Endothelial cell of umbilical vein (primary cell): ENCODE data around the gene COL15A1. TPM values are rescaled to one million over a fixed set of nuclear protein-coding genes. Genes with fewer than 3 reads are reported as not detected.

Source experiments
- BruUV-seq: library from RNA; stranded (reverse); fragments of 400-500 nt; replicated peaks from 2 replicates; lab custom pipeline; 2021; lab: Mats Ljungman, UMichigan
- CTCF ChIA-PET: fragments of 300-600, 350-600 bp; sonication (Branson Sonifier 250); formaldehyde crosslinking; loops from one replicate; lab custom pipeline; 2021; ENCODE audit warnings: antibody characterized with exemption, inconsistent platforms; lab: Charles Lee
- POLR2A ChIA-PET: fragments of 300-600, 350-600 bp; sonication (Branson Sonifier 250); formaldehyde crosslinking; loops from one replicate; lab custom pipeline; 2021; ENCODE audit warnings: antibody characterized with exemption, inconsistent platforms; lab: Charles Lee
- DNase-seq: peaks from one replicate; pipeline ENCODE4 v3.0.0-alpha.2; 2011; ENCODE audit warnings: low read depth, low spot score
- FAIRE-seq: peaks from 2 replicates; lab custom pipeline; 2011; peaks lifted over from hg19 to GRCh38; lab: Jason Lieb, UNC
- H2AFZ ChIP-seq: 2 replicates; pipeline ENCODE4 v1.6.0; 2012; ENCODE audit warnings: low read depth, low read length, control low read depth, inconsistent platforms
- H3K27ac ChIP-seq: 2 replicates; pipeline ENCODE4 v1.5.1; 2011; ENCODE audit warnings: low read depth, mild to moderate bottlenecking, control low read depth, low read length, moderate library complexity; ENCODE audit not compliant: insufficient read depth
- H3K27me3 ChIP-seq, 2 experiments: 2 replicates each; pipeline versions ENCODE4 v1.6.0 to v1.6.1; 2011; ENCODE audit warnings: low read length in 2 of 2, mixed read lengths in 1 of 2; ENCODE audit not compliant: control insufficient read depth in 2 of 2, insufficient read depth in 2 of 2
- H3K36me3 ChIP-seq, 2 experiments: 2 replicates in 1 of 2; 3 replicates in 1 of 2; pipeline ENCODE4 v1.5.1; 2011; ENCODE audit warnings: low read length in 2 of 2, mild to moderate bottlenecking in 1 of 2, moderate library complexity in 1 of 2; ENCODE audit not compliant: control insufficient read depth in 2 of 2, insufficient read depth in 2 of 2; ENCODE audit errors: extremely low read depth in 1 of 2
- H3K4me1 ChIP-seq: 3 replicates; pipeline ENCODE4 v1.5.1; 2011; ENCODE audit warnings: mild to moderate bottlenecking, low read length; ENCODE audit not compliant: control insufficient read depth, insufficient read depth; ENCODE audit errors: extremely low read depth
- H3K4me2 ChIP-seq: 2 replicates; pipeline ENCODE4 v1.6.1; 2011; ENCODE audit warnings: low read length, control low read depth, mixed read lengths; ENCODE audit not compliant: insufficient read depth
- H3K4me3 ChIP-seq, 3 experiments: fragments of 200-600 bp in 1 of 3; sonication (generic), shearing (Covaris generic) in 1 of 3; replicated peaks in 1 of 3; 2 replicates each; pipeline ENCODE4 v1.5.1; 2011 to 2016; ENCODE audit warnings: control low read depth in 3 of 3, low read length in 3 of 3, mild to moderate bottlenecking in 2 of 3, inconsistent platforms in 1 of 3, low read depth in 1 of 3, moderate library complexity in 1 of 3; ENCODE audit not compliant: insufficient read depth in 1 of 3
- H3K79me2 ChIP-seq: 2 replicates; pipeline ENCODE4 v1.6.0; 2012; ENCODE audit warnings: low read length, inconsistent platforms; ENCODE audit not compliant: control insufficient read depth, insufficient read depth
- H3K9ac ChIP-seq: replicated peaks from 2 replicates; pipeline ENCODE3; 2011; ENCODE audit warnings: low read length, control low read depth; ENCODE audit not compliant: insufficient read depth; ENCODE audit errors: extremely low read depth
- H3K9me1 ChIP-seq: replicated peaks from 3 replicates; pipeline ENCODE4 v1.6.0; 2011; ENCODE audit warnings: mild to moderate bottlenecking, low read length; ENCODE audit not compliant: control insufficient read depth, insufficient read depth; ENCODE audit errors: extremely low read depth
- H3K9me3 ChIP-seq: replicated peaks from 2 replicates; pipeline ENCODE4 v1.5.1; 2012; ENCODE audit warnings: low read length, inconsistent platforms; ENCODE audit not compliant: control insufficient read depth, insufficient read depth
- H4K20me1 ChIP-seq: replicated peaks from 2 replicates; pipeline ENCODE3; 2011; ENCODE audit warnings: mild to moderate bottlenecking, low read length; ENCODE audit not compliant: control insufficient read depth, insufficient read depth; ENCODE audit errors: extremely low read depth
- CTCF ChIP-seq, 2 donors: IDR thresholded peaks; 1 replicate in 1 of 2; 2 replicates in 1 of 2; pipeline ENCODE4 v1.5.1; 2011; ENCODE audit warnings: low read length in 2 of 2, mild to moderate bottlenecking in 2 of 2, moderate library complexity in 2 of 2, control low read depth in 1 of 2, inconsistent platforms in 1 of 2, low read depth in 1 of 2; ENCODE audit not compliant: insufficient read depth in 1 of 2; ENCODE audit errors: extremely low read depth in 1 of 2
- EZH2 ChIP-seq: IDR thresholded peaks from 2 replicates; pipeline ENCODE4 v1.6.1; 2012; ENCODE audit warnings: borderline replicate concordance, low read depth, mild to moderate bottlenecking, moderate library complexity, low read length, inconsistent platforms; ENCODE audit not compliant: severe bottlenecking
- FOS ChIP-seq: IDR thresholded peaks from 2 replicates; pipeline ENCODE4 v1.6.1; 2011; ENCODE audit warnings: mild to moderate bottlenecking, low read length, moderate library complexity, borderline replicate concordance; ENCODE audit not compliant: insufficient read depth
- GATA2 ChIP-seq: IDR thresholded peaks from 2 replicates; pipeline ENCODE4 v1.7.0; 2011; ENCODE audit warnings: low read depth, mild to moderate bottlenecking, moderate library complexity, mixed read lengths, low read length; ENCODE audit not compliant: insufficient read length, insufficient read depth
- JUN ChIP-seq: IDR thresholded peaks from 2 replicates; pipeline ENCODE4 v1.6.1; 2011; ENCODE audit warnings: borderline replicate concordance, low read depth; ENCODE audit not compliant: insufficient read length, insufficient read depth
- MAX ChIP-seq: IDR thresholded peaks from 2 replicates; pipeline ENCODE4 v1.6.1; 2011; ENCODE audit not compliant: insufficient read depth, insufficient read length
- MYC ChIP-seq: IDR thresholded peaks from one replicate; pipeline ENCODE4 v1.6.1; 2011; ENCODE audit warnings: mild to moderate bottlenecking, low read depth, low read length
- POLR2A ChIP-seq: IDR thresholded peaks from 2 replicates; pipeline ENCODE4 v1.6.1; 2012; ENCODE audit warnings: low read depth, mild to moderate bottlenecking, control low read depth, low read length
- POLR2AphosphoS5 ChIP-seq: IDR thresholded peaks from 2 replicates; pipeline ENCODE4 v1.6.1; 2012; ENCODE audit warnings: low read depth, mild to moderate bottlenecking, control low read depth, low read length, moderate library complexity; ENCODE audit not compliant: insufficient read depth
- dilution Hi-C: fragments of 300-500 bp; cut with MboI; formaldehyde crosslinking; loops from one replicate; pipeline ENCODE4 v1.15.0; 2019; ENCODE audit warnings: low sequenced_read_pairs; ENCODE audit not compliant: extremely low pct_ligation_motif_present
- intact Hi-C: fragments of 100-400 bp; cut with micrococcal nuclease; formaldehyde crosslinking; loops from one replicate; pipeline ENCODE4 v1.10.0; 2022
- polyA plus RNA-seq, 4 experiments: library from polyadenylated mRNA; depleted of rRNA in 3 of 4; stranded (reverse) in 3 of 4; unstranded in 1 of 4; fragments of >200 nt; gene quantifications; 2 replicates each; pipeline versions ENCODE4 v1.2.1 to v1.2.3, GENCODE V29; 2011 to 2012; ENCODE audit warnings: missing spikeins in 1 of 4
- total RNA-seq: library from RNA; stranded (reverse); gene quantifications from 2 replicates; pipeline ENCODE4 v1.2.3, GENCODE V29; 2021

COL15A1 gene
- total and polyA plus RNA-seq, 2 donors (not counting 3 experiments of a cell fraction or from before 2014, with no cell fraction given), result not detected

GRCh38 chr9:98986866-98987651, 43.4 kb downstream of the COL15A1 start:
- dilution Hi-C loops (no loop called here), intact Hi-C loops (no loop called here)
- Histone ChIP-seq H3K4me2 (no peak overlapping the region), H3K79me2 (no peaks in the 10 kb centered on the region), H3K9me3 (no peaks in the 10 kb centered on the region), H2AFZ (no peak overlapping the region), H3K9ac (no peak overlapping the region), H4K20me1 (no peaks in the 10 kb centered on the region), H3K27ac (no peak overlapping the region), H3K4me1 (no peaks in the 10 kb centered on the region), H3K4me3 (no peak overlapping the region), H3K9me1 (no peaks in the 10 kb centered on the region), H3K36me3 (no peaks in the 10 kb centered on the region), H3K27me3 (no peaks in the 10 kb centered on the region)
- BruUV-seq, result no TSS peak
- no peak for DNase-seq
- no peak for FAIRE-seq
- POLR2A ChIA-PET, result no interaction called here
- no peak for TF ChIP-seq EZH2
- TF ChIP-seq GATA2, result no peak
- TF ChIP-seq CTCF (IDR thresholded peaks at IDR 0.05; ENCODE audit: extremely low read depth in 1 of 2, insufficient read depth in 1 of 2, low read depth in 1 of 2, low read length in 2 of 2), result no peak
- TF ChIP-seq MYC, result no peak
- no peak for TF ChIP-seq MAX
- no peak for TF ChIP-seq POLR2AphosphoS5
- TF ChIP-seq POLR2A, result no peak
- no peak for TF ChIP-seq FOS
- TF ChIP-seq JUN, result no peak
- CTCF ChIA-PET, result interaction anchor here (1.0 to 1.2 kb wide), 2 partner anchors 9 to 11 kb away, joined by 4 to 5 read pairs; no protein-coding TSS in a partner anchor
